NCI-H446 (cell line): ENCODE results near the gene FRS3.
"Not testable (repeated sequence)": the region's sequence is repeated elsewhere in the genome, so short reads cannot be mapped to it uniquely, and the experiment has no call there.

ENCODE experiments used
- DNase-seq, 2 experiments: peaks; one replicate each; lab custom pipeline; 2025; lab: John Stamatoyannopoulos, UW

The FRS3 gene, protein sequence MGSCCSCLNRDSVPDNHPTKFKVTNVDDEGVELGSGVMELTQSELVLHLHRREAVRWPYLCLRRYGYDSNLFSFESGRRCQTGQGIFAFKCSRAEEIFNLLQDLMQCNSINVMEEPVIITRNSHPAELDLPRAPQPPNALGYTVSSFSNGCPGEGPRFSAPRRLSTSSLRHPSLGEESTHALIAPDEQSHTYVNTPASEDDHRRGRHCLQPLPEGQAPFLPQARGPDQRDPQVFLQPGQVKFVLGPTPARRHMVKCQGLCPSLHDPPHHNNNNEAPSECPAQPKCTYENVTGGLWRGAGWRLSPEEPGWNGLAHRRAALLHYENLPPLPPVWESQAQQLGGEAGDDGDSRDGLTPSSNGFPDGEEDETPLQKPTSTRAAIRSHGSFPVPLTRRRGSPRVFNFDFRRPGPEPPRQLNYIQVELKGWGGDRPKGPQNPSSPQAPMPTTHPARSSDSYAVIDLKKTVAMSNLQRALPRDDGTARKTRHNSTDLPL

DNA sequence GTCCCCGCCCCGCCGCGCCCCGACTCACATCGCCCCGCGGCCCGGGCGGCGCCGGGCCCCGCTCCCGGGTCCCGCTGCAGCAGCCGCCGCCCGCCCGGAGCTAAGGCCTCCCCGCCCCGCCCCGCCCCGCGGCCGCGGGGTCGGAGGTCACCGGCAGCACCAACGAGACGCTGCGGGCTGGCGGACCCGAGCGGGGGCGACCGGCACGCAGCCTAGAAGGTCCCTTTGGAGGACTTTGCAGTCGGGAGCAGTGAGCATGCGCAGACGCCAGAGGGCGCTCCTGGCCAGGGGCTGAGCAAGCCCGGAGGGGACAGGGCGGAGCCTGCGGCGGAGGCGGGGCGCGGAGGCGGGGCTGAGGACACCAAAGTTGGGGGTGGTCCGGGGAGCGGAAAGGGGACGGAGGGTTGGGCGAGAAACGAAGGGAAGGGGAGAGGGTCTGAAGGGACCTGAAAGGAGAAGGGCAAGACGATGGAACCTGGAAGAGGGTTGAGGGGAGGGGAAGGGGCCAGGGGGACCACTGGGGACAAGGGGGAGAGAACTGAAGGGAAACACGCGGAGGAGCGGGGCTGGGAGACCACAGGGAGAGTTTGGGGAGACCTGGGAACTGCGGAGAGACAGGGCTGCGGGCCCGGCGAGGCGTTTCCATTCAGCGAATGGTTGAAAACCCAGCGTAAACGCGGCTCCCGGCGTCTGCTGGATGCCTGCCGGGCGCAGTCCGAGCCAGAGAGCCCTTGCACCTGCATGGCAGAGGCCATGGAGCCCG lies at the start of gene FRS3:
FRS3 (minus strand) TSS at position 113 of the 763 bp plus-strand sequence. CDS start 2,913 bp downstream, outside the sequence.
- DNase-seq: peak; percentile 88 to 96

DNA sequence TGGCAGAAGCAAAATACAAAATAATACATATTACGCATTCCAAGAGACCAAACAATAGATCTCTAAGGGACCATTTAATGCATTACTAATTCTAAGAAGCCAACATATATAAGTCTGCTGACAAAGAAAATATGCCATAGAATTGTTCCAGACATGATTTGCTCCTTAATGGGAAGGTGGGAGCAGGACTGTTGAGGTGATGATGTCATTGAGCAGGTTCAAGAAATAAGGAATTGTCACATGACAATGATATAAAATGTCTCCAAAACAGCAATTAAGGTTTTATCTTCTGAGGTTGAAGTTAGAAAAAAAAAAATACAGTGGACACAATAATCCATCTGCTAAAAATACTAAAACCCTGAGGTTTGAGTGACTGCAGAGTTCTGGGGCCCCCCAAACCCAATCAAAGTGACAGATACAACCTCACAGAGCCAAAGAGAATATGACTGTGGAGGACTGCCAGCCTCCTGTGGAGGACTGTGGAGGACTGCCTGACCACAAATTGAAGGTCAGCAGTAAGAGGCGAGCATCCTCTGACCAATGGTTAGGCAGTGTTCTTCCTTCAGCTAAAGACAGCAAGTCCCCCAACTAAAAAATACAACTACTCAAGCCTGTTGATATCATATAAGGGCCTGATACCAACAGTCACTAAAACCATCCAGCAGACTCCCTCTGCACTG lies 46.8 kb upstream of the FRS3 start:
- DNase-seq: no peak

DNA sequence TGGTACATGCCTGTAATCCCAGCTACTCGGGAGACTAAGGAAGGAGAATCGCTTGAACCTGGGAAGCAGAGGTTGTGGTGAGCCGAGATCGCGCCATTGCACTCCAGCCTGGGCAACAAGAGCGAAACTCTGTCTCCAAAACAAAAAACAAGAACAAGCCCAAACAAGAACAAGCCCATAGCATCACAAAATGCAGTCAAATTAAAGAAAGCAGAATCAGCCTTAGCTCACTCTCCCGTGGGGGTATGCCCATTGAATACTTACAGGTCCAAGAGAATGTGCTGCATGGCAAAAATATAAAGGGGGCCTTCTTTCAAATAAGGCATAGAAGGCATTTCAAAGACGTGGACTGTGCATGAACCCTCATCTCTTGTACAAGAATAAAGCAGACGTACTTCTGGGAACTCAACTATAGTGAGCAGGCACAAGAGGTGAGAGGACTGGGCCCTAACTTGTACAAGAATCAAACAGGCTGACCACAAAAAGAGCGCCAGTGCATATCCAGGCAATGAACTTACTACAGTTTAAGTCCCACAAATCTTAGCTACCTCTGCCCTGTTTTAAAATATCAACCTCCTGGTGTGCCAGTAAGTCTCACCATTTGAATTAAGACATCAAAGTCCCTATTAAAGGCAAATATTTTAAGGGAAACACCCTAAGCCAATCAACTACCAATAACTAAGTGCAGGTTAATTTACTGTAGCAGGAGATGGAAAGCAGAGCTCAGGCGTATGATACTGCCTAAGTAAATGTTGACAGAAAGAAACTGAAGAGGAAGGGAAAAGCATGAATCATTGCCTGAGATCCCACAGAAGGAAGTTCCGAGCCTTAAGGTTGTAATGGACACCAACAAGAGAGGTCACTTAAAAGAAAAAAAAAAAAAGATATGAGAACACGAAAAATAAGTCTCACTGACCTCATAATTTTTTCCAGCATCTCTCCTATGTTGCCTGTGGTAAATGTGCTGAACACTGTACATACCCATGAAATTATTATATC lies 45.2 kb upstream of the FRS3 start:
- DNase-seq: no peak

DNA sequence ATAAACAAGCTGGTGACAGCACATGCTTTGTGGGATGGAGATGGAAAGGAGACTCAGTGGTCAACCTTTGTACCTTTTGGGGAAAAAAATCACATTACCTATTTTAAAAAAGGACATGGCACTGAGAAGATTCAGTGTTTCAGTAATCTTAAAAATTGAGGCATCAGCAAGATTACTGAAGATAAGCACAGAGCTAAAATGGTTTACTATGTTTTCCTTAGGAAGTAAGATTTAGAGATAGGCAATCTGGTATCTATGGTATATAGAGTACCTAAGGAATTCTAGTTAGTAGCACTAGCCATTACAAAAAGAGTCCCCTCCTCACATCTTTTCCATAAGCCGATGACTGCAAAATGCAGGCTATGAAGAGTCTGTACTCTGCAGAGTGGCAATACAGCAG lies 43.5 kb upstream of the FRS3 start:
- no peak for DNase-seq

DNA sequence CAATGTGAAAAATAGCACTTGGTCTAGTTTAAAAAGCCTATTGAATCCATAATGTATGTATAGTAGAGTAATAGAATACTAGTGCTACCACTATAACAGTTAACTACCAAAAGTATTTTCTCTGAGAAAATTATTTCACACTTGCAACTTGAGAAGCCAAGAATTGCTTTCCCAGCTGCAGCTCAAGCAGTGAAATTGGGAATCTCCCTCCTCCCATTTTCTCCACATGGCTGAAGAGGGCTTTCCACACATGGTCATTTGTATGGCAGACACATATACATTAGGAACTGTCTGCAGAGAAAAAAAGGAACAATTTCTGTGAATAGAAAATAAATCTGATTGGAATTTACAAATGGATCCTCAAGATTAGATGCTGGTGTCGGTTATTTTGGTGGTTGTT lies 42.3 kb upstream of the FRS3 start:
- DNase-seq: no peak

DNA sequence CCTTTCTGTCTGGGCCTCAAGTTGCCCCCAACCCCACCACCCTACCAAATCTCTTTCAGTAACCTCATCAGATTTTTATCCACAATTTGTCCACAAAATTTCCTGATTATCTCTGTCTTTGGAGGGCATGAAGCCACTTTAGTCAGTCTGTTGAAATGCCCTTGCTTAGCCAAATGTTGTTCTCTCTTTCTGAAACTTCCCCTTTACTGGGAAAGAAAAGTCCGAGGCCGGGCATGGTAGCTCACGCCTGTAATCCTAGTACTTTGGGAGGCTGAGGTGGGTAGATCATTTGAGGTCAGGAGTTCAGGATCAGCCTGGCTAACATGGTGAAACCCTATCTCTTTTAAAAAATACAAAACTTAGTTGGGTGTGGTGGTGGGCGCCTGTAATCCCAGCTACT lies 41.6 kb upstream of the FRS3 start:
- DNase-seq: no peak

DNA sequence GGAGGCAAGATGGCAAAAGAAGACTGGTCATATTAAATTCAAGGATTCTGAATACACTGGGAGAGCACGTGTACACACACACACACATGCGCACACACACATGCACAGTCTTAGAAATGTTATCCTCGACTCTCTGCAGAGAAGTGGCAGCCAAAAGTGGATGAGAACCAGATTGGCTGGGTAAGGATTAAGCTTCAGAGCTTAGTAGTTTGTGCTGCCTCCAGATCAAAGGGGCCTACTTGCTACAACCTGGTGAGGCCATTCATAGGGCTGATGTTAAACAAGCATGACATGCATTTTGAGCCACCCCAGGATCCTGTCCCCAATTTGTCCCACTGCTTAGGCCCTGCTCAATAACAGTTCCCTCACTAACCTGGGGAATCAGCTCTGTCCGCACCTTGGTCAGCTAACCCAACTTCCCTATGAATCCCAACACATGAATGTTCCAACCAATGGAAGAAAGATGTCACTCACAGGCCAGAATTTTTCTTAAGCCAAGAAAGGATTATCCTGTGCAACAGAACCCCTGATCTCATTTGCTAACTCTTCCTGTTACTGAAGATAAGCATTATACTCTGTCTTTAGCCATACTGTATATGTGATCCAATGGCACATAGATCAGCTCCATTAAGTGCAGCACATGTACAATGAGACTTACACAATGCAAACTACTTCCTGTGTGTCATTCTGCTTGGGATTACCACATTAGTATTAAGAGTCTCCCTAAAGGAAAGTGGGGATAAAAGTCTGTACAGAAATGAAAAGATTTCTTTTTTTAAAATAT lies 38.8 kb upstream of the FRS3 start:
- no peak for DNase-seq

DNA sequence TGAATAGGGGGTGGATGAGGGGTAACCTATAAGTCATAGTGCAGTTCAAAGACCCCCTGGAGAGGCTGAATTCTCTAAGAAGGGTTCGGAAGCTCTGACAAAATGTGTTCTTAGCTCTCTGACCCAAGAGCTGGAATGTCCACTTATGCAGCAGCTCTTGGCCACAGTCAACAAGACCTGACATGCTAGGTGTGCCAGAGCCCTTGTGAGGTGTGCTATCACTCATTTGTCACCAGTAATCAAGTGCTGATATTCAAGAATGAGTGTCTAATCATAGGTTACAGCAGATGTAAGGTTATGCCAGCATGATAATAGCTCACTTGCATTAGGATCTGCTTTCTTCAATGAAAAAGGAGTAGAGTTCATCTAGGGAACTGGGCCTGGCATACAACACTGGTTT lies 35.9 kb upstream of the FRS3 start:
- DNase-seq: no peak

DNA sequence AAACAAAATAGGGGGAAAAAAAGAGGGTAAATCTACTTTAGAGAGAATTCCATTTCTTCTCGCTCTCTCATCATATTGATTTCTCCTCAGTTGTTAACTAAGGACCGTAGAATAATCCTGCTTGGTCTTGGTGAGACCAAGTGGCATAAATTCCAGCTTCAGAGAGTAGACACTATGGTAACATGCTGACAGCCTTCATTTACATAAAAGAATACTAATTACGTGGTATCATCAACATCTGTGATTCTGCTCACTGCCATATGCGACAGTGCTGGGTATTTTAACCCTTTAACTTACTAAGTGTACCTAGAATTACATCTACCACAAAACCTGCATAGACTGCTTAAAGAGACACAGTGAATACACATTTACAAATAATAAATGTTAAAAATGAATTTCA lies 34.9 kb upstream of the FRS3 start:
- DNase-seq: no peak

DNA sequence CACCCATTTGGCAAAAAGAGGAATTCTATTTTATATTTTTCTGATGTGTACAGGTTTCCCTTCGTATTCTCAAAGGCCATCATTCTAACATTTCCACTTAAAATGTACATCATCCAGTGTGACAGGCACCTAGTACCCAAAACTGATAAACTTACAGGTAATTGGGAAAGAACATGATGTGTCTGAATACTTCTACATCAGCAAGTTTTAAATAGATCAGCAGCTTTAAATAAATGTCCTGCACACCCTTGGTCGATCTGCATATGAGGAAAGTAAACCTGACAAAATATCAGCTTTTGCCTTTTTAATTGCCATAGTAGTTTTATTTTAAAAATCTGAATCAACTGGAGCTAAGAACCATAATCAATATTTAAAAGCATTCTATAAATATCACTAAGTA lies 34.3 kb upstream of the FRS3 start:
- DNase-seq: no peak

DNA sequence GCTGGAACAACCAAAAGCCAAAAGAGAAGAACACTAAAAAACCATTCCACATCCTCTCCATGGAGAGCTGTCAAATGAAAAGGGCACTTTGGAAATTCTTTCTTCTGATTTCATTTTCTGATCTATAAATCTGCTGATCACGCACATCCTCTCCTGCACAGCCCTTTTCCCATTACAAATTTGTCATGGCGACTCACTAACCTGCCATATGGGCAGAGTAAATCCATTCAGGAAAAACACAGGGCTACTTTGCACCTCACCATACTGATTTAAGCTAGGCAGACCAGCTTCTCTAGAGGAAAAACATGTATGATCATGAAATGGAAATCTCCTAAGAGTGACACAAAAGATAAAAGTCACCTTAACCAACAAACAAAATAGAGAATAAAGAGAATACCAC lies 33.8 kb upstream of the FRS3 start:
- DNase-seq: no peak

DNA sequence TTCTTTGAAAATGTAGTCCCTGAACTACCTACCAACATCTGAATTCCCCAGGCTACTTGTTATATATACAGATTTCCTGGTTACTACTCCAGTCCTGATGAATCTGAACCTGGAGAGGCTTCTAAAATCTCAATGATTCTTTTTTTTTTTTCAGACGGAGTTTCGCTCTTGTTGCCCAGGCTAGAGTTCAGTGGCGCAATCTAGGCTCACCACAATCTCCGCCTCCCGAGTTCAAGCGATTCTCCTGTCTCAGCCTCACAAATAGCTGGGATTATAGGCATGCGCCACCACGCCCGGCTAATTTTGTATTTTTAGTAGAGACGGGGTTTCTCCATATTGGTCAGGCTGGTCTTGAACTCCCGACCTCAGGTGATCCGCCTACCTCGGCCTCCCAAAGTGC lies 32.2 kb upstream of the FRS3 start:
- not testable (repeated sequence) for DNase-seq

DNA sequence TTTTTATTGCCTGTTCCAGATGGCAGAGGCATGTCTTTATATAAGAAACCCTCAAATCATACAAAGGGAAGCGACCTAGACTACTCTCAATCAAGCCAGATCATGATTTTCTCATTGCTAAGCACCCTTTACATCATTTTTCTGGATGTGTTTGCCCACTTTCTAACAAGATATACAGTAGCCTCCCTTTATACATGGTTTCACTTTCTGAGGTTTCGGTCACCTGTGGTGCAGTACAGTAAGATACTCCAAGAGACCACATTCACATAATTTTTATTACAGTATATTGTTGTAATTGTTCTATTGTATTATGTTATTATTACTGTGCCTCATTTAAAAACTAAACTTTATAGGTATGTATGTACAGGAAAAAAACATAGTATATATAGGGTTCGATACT lies 31.4 kb upstream of the FRS3 start:
- no peak for DNase-seq

DNA sequence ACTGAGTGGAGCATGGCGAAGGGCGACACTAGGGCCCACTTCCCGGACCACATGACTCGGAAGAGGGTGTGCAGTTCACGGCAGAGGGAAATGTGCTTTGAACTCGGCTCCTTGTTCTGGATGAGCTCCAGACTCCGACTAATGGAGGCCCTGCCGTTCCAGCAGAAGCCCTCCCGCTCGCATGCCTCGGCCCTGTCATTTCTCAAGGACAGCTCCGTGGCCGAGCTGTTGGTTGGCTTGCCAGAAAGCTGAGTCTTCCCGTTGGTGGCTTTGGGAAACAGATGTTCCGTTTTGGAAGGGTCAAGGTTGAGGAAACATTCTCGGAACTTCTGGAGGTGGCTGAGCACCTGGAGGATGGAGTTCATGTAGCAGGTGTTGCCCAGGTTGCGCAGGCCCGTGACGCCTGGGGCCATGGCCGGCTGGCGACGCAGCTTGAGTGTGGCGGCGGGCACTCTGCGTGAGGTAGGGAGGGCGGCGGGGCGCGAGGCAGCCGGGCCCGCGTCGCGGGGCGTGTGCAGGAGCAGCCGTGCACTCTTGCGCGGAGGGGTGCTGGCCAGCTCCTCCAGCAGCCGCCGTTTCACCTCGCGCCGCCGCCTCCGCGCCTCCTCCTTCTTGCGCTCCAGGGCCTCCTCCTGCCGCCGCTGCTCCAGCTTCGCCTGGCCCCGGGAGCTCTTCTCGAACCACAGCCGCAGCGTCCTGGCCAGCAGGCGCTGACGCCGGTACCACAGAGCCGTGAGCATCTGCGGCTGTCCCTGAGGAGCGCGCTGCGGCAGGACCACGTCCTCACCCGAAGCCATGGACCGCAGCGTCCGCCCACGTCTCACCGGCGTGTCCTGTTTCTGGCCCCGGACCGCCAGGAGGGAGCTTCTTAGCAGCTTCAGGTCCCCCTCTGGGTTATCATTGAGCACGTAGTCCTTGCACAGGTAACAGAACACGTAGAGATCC lies 26.4 kb upstream of the FRS3 start:
- no peak for DNase-seq

DNA sequence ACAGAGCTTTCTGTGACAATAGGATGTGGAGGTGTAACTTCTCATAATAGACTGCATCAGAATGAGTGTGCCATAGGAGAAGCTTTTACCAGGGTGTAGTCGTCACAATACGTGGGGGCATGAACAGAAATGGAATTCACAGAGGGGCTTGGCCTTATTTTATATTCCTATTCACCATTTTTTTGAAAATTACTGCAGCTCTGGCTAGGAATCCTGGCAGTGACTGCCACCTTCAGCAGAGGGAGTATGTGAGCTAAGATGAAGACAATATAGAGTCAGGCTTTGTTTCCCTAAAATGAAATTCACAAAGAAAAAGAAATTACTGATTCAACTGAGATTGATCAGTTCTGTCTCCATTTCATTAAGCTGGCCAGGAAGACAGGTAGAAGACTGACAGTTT lies 21.7 kb upstream of the FRS3 start:
- no peak for DNase-seq

DNA sequence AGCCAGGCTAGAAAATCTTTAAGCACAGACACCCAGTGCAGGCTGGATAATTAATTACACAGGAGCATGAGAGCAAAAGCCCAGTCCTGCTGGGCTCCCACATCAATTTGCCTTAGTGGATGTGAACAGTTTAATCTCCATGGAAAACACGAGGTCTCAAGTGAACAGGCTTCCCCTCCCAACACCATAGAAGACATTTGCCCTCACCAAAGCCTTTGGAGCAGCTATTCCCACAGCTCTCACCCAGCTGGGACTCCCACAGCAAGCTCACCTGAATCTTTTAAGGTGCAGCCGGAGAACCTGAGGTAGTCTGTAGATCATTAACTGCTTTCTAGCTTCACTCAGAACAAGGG lies 19.8 kb upstream of the FRS3 start:
- DNase-seq: no peak

DNA sequence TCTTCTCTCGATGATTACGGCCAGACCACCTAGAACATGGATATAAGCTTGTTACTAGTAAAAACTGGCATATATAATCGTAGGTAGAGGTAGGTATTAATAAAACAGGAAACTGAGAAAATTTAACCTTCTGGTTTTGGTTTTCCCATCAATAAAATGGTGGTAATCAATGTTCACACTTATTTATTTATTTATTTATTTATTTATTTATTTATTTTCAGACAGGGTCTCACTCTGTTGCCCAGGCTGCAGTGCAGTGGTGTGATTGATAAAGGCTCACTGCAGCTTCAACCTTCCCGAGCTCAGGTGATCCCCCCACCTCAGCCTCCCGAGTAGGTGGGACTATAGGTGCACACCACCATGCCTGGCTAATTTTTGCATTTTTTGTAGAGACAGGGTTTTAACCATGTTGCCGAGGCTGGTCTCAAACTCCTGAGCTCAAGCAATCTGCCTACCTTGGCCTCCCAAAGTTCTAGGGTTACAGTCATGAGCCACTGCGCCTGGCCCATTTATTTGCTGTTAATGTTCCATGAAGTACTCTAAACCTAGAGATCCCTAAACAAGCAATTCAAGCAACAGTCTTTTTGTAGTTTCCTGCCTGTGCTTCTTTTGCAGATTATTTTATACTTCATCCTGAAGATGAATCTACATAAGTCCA lies 19.3 kb upstream of the FRS3 start:
- DNase-seq: no peak

DNA sequence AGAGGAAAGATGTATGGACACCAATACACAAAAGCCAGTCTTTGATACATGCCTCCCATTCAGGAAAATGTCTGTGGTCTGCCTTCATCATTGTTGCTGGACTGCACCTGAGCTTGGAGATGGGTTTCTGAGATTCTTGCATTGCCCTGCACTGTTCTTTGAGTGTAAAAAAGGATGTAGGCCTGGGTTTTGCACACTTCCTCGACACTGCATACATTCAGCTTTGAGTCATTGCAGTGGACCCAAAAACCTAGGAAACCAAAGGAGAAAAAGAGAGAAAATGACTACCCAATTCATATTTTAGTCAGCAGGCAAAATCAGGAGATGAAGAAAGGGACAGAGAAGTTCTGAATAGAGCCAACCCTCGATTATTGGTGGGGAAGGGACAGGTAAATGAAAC lies 16.8 kb upstream of the FRS3 start:
- no peak for DNase-seq

DNA sequence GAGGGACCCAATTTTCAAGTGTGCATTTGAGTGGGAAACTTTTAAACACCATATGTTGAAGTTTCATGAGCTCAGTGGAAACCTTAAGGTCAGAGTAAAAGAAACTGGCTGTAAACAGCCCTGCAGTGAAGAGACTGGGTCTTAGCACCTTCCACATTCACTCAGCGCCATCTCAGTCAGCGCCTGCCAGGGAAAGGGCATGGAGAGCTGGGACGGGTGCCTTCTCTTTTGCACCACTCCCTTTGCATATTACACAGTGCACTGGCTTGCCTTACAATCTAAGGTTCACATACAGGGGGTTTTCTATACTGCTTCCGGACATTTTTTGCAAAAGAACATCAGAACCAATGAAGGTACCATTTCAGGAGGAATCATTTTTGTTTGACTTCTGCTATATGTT lies 12.3 kb upstream of the FRS3 start:
- DNase-seq: no peak
